ENCODE data around the gene ZMYM4.
"Not testable (repeated sequence)": the region's sequence is repeated elsewhere in the genome, so short reads cannot be mapped to it uniquely, and the experiment has no call there.

- TF ChIP-seq CTCF, POLR2A (IDR thresholded peaks at IDR 0.05): not testable (repeated sequence)
These were observed 195.2 kb downstream of the ZMYM4 start for GRCh38 chr1:35463749-35464148.
